Mucosa of stomach (tissue), 1 donor: ENCODE data around the gene ZNF668.
"Not testable (repeated sequence)": the region's sequence is repeated elsewhere in the genome, so short reads cannot be mapped to it uniquely, and the experiment has no call there.

Experiments used
- H3K27me3 ChIP-seq: one replicate; pipeline ENCODE4 v1.7.0; 2013; ENCODE audit warnings: mild to moderate bottlenecking, low read length; ENCODE audit not compliant: control insufficient read depth, insufficient read depth
- H3K36me3 ChIP-seq: one replicate; pipeline ENCODE4 v1.7.0; 2013; ENCODE audit warnings: low read length; ENCODE audit not compliant: control insufficient read depth, insufficient read depth
- H3K4me1 ChIP-seq: one replicate; pipeline ENCODE4 v1.7.0; 2013; ENCODE audit warnings: mild to moderate bottlenecking, low read length; ENCODE audit not compliant: control insufficient read depth, insufficient read depth
- H3K4me3 ChIP-seq: one replicate; pipeline ENCODE4 v1.7.0; 2013; ENCODE audit warnings: low read length
- H3K9ac ChIP-seq: one replicate; pipeline ENCODE4 v1.7.0; 2013; ENCODE audit warnings: mild to moderate bottlenecking, low read length, moderate library complexity
- H3K9me3 ChIP-seq: one replicate; pipeline ENCODE4 v1.7.0; 2013; ENCODE audit warnings: mild to moderate bottlenecking, low read length, moderate library complexity; ENCODE audit not compliant: control insufficient read depth
- donor health status: Pancreatic carcinoma.

Gene ZNF668

GRCh38 chr16:31109622-31110021 lies 35.6 kb upstream of the ZNF668 start:
- Histone ChIP-seq H3K9ac (no peak overlapping the region), H3K9me3 (no peaks in the 10 kb centered on the region), H3K4me1 (peaks cover 16% of the 10 kb centered on the region), H3K4me3 (no peak overlapping the region), H3K36me3 (peaks cover 8% of the 10 kb centered on the region), H3K27me3 (no peaks in the 10 kb centered on the region)

- peak overlapping the region; percentile 87 for H3K9ac ChIP-seq
- peaks cover 16% of the 10 kb centered on the region for H3K4me1 ChIP-seq
- no peak overlapping the region for H3K4me3 ChIP-seq
- peaks cover 8% of the 10 kb centered on the region for H3K36me3 ChIP-seq
- H3K9me3 ChIP-seq = no peaks in the 10 kb centered on the region
- H3K27me3 ChIP-seq = no peaks in the 10 kb centered on the region
Measured at GRCh38 chr16:31108794-31109558, 34.9 kb upstream of the ZNF668 start.

- Histone ChIP-seq H3K27me3 (no peaks in the 10 kb centered on the region), H3K4me3 (peak within 1 kb of the TSS; percentile 36), H3K4me1 (peaks cover 8% of the 10 kb centered on the region), H3K9ac (peak within 1 kb of the TSS; percentile 87), H3K36me3 (peaks cover 8% of the 10 kb centered on the region), H3K9me3 (no peaks in the 10 kb centered on the region)
Measured at GRCh38 chr16:31108035-31108793, 34.2 kb upstream of the ZNF668 start, which contains the start of gene BCKDK. TSS of gene BCKDK (plus strand) at chr16:31108386. CDS start at chr16:31109224, 838 bp downstream.

GRCh38 chr16:31107465-31107867 lies 33.4 kb upstream of the ZNF668 start:
- H3K4me3 ChIP-seq = no peak overlapping the region

GRCh38 chr16:31106509-31107464 lies 32.7 kb upstream of the ZNF668 start:
- H3K4me3 ChIP-seq = no peak overlapping the region
- no peaks in the 10 kb centered on the region for H3K27me3 ChIP-seq
- H3K36me3 ChIP-seq = peaks cover 8% of the 10 kb centered on the region
- peaks cover 7% of the 10 kb centered on the region for H3K4me1 ChIP-seq
- H3K9ac ChIP-seq = no peak overlapping the region
- no peaks in the 10 kb centered on the region for H3K9me3 ChIP-seq

More at GRCh38 chr16:31107465-31107867, 33.4 kb upstream of the ZNF668 start:
- no peaks in the 10 kb centered on the region for H3K27me3 ChIP-seq
- no peak overlapping the region for H3K9ac ChIP-seq
- H3K36me3 ChIP-seq = peaks cover 8% of the 10 kb centered on the region
- H3K4me1 ChIP-seq = peaks cover 7% of the 10 kb centered on the region
- no peaks in the 10 kb centered on the region for H3K9me3 ChIP-seq

GRCh38 chr16:31105677-31106213 lies 31.7 kb upstream of the ZNF668 start:
- H3K4me1 ChIP-seq = peaks cover 7% of the 10 kb centered on the region
- H3K36me3 ChIP-seq = no peaks in the 10 kb centered on the region
- H3K27me3 ChIP-seq = no peaks in the 10 kb centered on the region
- no peak overlapping the region for H3K9ac ChIP-seq
- H3K4me3 ChIP-seq = no peak overlapping the region
- no peaks in the 10 kb centered on the region for H3K9me3 ChIP-seq

GRCh38 chr16:31100876-31101641 lies 27.0 kb upstream of the ZNF668 start:
- not testable (repeated sequence) for H3K4me3 ChIP-seq, H3K9me3 ChIP-seq, H3K36me3 ChIP-seq, H3K27me3 ChIP-seq, H3K9ac ChIP-seq, H3K4me1 ChIP-seq

- Histone ChIP-seq H3K9ac (no peak overlapping the region), H3K9me3 (no peaks in the 10 kb centered on the region), H3K4me1 (peaks cover 7% of the 10 kb centered on the region), H3K27me3 (no peaks in the 10 kb centered on the region), H3K4me3 (no peak overlapping the region), H3K36me3 (no peaks in the 10 kb centered on the region)
Measured at GRCh38 chr16:31099860-31100638, 26.0 kb upstream of the ZNF668 start.

GRCh38 chr16:31094424-31095120 lies 20.5 kb upstream of the ZNF668 start, which contains the start of gene VKORC1:
TSS of gene VKORC1 (minus strand) at chr16:31094797. CDS start at chr16:31094729, 68 bp downstream.
- Histone ChIP-seq H3K9me3 (no peaks in the 10 kb centered on the region), H3K27me3 (no peaks in the 10 kb centered on the region), H3K4me3 (peak within 1 kb of the TSS; percentile 12), H3K36me3 (no peaks in the 10 kb centered on the region), H3K9ac (peak within 1 kb of the TSS; percentile 42), H3K4me1 (peaks cover 13% of the 10 kb centered on the region)

GRCh38 chr16:31094088-31094423 lies 20.0 kb upstream of the ZNF668 start:
- Histone ChIP-seq H3K4me3 (peak overlapping the region; percentile 12), H3K4me1 (peaks cover 13% of the 10 kb centered on the region), H3K9me3 (no peaks in the 10 kb centered on the region), H3K27me3 (no peaks in the 10 kb centered on the region), H3K36me3 (no peaks in the 10 kb centered on the region), H3K9ac (peak overlapping the region; percentile 42)
